Activated CD4-positive, alpha-beta T cell treated with anti-CD3 and anti-CD28 coated beads, Interleukin-2, amount 50 U/mL, for 48 hours (primary cell): Measurements from ENCODE around the gene PTPRA.

Experiments
- DNase-seq, 2 experiments: peaks; one replicate each; pipeline ENCODE4 v3.0.0-alpha.2; 2020

The PTPRA gene

DNA sequence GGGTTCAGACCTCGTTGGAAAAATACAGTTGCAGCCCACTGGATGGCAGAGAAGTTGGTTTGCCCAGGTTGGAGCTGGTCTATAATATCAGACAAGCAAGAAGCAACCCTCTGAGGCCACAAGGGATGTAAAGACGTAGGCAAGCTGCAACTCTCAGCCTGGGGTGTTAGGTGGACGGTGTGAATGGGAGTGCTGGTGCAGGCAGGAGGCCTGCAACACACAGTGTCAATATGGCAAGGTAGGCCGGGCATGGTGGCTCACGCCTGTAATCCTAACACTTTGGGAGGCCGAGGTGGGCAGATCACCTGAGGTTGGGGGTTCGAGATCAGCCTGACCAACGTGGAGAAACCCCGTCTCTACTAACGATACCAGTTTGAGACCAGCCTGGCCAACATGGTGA lies 22.2 kb upstream of the PTPRA start:
- DNase-seq = no peak

DNA sequence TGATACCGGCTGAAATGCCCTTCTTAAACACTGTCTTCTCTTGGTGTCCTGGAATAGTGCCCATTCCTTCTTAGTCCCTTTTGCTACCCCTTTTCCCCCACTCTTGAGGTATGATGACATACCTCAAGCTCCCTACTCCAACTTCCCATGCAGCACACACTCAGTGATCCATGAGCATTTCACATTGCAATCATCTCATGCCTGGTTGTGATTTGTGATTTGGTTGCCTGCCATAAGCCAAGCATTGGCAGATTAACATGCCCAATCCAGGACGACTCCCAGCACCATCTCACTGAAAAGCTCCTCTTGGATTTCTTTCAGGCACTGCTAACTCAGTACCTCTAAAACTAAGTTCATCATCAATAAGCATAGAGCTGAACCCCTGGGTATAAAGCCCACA lies 14.7 kb upstream of the PTPRA start:
- DNase-seq = no peak

DNA sequence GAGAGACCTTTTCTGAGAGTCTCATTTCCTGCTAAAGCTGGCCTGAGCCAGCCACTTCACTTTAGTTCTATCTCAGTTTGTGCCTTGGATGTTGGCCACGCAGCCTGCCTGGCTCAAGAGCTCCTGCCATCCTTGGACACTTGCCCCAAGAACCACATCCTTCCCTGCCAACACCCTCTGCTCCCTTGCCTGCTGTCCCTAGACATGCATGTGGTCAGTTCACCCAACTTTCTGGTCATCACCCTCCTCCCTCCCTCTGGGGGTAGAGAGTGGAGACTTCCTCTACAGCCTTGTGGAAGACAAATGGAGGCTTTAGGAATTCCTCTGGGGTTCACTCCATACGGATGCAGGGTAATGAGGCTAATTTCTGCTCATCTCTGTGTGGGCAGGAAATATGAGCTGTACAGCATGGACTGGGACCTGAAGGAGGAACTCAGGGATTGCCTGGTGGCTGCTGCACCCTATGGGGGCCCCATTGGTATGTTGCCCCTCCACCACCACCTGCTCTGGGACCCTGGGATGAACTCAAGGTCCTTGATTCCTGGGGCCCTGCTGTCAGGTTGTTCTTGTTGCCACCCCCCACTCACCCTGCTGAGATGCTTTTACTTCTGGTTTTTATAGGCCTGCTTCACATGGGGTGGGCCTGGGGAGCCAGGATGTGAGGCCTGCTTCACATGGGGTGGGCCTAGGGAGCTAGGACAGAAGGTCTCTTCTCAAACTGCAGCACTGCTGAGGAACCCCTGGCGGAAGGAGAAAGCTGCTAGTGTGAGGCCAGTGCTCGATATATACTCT lies 13.8 kb upstream of the PTPRA start:
- no peak for DNase-seq

DNA sequence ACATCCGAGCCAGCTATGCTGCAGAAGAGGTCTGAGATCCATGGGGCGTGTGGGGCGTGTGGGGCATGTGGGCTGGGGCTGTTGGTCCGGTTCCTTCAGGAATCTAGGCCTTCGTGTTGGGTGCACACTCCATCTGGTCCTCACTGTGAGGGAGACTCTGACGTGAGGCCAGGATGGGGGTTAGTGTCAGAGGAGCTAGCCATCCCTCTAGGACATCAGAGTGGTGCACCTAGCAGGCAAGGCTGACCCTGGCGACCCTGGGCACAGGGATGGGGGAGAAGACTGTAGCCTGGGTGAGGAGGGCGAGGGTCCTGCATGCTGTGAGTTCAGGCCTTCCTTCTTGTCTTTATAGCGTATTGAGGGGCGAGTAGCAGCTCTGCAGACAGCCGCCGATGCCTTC lies 8.7 kb upstream of the PTPRA start:
- no peak for DNase-seq

DNA sequence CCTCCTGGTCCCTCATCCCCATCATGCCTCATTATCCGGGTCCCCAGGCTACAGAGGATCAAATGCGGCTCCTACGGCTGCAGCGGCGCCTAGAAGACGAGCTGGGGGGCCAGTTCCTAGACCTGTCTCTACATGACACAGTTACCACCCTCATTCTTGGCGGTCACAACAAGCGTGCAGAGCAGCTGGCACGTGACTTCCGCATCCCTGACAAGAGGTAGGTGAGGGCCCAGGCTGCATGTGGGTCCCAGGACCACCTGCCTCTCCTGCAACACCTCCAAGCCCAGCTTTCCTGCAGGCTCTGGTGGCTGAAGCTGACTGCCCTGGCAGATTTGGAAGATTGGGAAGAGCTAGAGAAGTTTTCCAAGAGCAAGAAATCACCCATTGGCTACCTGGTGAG lies 8.2 kb upstream of the PTPRA start:
- no peak for DNase-seq

DNA sequence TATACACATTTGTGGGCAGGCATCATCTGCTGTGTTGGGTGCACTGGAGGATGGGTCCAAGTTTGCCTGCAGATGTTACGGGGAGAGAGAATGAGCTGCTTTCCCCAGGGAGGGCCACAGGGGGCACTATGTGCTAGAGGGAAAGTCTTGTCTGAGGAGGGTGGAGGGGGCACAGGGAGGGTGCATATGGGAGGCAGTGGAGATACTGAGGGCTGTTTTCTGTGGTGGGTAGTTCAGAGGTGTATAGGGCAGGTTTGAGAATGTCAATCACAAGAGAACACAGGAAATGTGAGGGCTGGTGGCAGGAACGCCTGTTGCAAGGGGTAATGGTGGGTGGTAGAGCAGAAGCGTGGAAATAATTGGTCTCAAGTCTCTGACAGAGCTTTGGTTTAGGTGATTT lies 7.7 kb upstream of the PTPRA start:
- peak; percentile 44 to 56 for DNase-seq

DNA sequence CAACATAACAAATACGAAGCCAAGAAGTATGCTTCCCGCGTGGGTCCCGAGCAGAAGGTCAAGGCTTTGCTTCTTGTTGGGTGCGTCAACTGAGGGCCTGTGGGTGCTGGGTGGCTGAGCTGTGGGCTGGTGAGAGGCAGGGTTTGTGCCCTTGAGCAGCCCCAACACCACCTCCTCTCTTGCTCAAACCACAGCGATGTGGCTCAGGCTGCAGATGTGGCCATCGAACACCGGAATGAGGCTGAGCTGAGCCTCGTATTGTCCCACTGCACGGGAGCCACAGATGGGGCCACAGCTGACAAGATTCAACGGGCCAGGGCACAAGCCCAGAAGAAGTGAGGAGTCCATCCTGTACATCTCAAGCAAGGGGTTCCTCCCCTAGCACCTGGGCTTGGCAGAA lies 7.0 kb upstream of the PTPRA start:
- DNase-seq = no peak

DNA sequence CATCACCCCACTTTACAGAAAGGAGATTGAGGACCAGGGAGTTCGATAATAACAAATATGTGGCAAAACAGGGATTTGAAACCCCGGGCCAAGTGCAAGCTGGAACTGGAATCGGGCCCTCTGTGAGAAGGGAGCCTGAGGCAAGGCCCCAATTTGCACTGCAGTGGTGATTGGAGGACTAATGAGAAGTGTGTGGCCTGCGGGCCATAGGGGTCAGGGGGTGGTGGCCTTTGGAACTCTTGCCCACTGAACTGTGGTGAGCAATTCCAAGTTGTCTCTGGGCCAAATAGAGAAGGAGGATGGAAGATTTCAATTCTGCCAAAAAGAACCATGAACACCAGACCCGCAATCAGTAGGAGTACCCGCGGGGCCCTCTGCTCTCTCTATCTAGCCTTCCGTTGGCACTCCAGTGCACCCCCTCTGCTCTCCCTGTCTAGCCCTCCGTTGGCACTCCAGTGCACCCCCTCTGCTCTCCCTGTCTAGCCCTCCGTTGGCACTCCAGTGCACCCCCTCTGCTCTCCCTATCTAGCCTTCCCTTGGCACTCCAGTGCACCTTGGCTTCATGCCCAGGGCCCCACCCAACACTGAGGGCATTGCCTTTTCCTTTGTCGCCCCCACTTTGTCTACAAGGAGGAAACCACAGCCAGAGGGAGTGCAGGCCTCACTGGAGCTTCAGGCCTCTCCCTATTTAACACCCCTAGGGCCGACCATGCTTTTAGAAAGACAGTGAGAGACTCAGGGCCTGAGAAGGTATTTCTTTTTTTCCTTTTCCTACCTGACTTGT lies 6.0 kb upstream of the PTPRA start:
- no peak for DNase-seq

DNA sequence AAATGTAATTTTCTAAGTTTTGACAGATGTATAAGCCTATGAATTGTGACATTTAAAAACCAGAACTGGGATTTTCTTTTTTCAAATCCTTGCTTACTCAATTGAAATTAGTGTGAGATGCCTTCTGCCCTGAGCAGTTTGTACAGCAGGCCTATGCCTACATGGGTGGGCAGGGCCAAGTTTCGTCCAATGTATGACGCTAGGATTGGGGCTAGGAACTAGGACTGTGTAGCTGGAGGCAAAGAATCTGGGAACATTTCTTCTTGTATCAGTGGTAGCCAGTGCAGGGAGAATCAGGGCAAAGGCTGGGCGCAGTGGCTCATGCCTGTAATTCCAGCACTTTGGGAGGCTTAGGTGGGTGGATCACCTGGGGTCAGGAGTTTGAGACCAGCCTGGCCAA lies 3.9 kb upstream of the PTPRA start:
- no peak for DNase-seq

DNA sequence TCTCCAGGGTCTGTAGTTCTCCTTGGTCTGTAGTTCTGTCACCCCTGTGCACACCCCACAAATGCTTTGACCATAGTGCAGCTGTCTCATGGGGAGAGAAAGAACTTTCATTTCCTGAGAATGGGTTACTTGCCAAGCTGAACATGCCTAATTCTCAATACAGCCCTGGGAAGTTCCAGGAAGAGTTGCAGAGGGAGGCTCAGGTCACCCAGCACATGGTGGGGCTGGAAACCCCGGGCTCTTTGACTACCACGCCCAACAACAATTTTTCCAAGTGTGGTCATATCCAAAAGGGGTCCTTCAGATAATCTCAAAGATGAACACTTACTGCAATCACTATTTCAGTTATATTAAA lies 2.2 kb upstream of the PTPRA start:
- peak in 1 of 2 experiments; percentile 21 for DNase-seq

DNA sequence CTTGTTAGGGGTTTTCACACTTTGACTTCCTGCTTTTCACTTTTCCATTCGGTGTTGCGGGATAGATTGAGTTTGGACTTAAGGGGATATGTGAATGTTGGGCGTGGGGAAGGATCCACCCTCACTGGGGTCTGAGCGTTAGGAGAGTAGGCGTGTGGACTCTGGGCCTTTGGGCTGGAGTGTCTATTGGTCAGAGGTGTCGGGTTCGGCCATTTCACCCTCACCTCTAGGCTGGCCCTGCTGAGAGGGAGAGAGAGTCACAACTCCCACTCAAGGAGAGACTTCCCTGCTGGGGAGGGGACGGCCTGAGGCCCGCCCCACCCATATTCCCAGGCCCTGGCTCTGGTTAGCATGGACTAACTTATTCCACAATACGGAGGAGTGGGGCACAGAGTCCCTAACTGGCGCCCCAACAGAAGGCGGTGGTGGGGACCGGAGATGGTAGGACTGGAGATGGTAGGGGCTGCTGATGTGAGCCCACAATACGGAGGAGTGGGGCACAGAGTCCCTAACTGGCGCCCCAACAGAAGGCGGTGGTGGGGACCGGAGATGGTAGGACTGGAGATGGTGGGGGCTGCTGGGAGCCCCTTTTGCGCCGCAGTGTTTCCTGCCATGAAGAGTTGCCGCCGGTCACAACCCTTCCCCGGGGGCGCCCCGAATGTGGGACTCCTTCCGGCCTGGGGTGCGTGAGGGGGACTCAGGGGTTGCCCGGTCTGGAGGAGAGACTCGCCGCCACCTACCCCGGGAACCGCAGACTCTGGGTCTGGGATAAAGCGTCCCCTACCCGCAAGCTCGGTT lies 1.4 kb upstream of the PTPRA start:
- peak in 1 of 2 experiments; percentile 13 for DNase-seq

DNA sequence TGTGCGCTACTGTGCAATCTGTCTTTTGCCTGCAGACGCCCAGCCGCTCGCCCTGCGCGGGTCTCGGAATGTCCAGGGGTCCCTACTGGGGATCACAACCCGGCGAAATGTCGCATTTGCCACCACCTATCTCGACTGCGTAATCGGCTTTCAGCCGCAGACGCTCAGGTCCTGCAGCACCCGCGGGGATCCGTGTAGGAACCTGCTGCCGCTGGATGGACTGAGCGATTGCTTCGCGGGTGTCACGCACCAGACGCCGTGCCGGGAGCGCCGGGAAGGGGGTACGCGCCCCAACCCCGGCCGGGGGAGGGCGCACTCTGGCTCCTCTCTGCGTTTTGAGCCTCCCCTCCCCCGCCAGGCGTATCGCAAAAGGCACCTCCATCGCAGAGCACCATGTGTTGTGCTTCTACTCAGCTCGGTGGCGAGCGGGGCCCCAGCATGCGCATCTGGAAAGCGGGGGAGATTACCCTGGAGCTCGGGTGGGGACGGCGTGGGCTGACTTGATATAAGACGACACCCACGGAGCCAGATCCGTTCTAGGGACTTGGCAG lies 747 bp upstream of the PTPRA start:
- DNase-seq = peak; percentile 81 to 85

DNA sequence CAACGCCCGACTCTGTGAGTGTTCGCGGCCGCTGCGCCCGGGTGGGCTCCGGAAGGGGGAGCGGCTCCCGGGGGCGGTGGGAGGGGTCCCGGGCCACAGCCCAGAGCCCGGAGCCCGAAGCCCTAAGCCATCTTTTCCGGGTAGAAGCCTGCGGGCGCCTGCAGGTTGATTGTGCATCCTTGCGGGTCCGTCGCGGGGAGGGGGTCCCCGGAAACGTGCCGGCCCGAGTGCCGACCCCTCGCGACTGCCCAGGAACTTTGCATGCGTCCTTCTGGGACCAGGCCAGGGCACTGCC lies 413 bp downstream of the PTPRA start:
- DNase-seq = peak; percentile 52 to 65

DNA sequence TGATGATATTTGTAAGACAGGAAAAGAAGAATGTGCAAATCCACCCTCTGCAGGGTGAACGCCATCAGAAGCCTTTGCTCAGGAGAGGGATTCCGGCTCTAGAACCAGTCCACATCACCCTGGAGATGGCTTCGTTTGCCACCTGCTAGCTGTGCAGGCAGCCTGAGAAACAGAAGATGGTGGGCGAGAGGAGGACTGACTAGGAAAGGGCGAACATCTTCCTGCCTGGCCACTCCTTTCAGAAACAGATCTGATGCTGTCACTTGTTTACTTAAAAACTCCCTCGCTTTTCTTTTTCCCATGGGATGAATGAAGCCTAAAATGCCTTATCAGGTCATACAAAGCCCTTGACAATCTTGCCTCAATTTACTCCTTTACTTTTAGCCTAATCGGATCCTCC lies 1.2 kb downstream of the PTPRA start:
- peak; percentile 26 to 39 for DNase-seq

DNA sequence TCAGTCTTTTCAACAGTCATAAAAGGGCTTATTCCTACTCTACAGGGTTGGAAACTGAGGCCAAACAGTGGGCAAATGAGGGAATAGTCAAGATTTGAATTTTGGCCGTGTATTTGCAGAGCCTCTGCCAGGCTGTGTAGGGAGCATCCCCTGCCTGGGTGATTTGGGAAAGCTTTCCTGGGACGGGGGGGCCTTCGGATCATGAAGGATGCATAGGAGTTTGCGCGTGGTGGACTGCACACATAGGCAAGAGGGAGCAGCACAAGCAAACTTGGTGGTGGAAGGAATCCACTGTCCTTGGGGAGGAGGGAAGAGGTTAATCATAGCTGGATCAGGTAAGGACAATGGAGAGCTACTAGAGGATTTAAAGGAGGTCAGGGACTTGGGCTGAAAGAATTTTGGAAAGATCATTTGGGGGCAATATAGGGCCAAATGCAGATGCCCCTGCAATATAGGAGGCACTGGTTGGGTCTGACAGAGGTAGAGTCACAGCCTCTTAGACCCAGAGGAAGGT lies 2.5 kb downstream of the PTPRA start:
- no peak for DNase-seq

DNA sequence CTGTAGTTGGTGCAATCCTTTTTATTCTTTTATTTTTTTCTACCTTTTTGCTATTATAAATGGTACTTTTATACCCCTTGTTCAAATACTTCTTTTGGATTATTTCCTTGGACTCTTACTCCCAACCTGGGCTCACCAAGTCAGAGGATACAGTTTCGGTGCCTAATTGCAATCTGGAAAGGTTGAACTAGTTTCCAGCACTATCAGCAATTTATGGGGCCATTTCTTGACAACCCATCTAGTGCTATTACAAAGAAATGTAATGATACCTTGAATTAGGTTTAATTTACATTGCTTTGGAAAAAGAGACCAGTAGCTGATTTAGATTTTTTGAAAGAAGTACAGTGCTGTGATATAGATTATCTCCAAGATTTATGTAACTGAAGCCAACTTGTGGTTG lies 5.2 kb downstream of the PTPRA start:
- no peak for DNase-seq

DNA sequence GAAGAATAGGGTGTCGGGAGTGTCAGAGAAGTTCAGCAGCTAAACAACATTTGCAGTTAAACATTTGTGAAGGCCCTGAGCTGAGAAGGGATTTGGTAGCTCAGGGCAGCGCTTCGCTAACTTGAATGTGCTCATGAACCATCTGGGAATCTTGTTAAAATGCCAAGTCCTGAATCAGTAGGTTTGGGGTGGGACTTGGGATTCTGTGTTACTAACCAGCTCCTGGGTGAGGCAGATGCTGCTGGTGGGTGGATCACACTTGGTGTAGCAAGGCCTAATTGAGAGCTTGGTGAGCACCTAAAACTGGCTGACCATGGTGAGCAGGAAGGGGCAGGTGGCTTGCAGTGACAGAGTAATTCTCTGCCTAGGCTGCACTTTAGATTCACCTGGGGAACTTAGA lies 5.9 kb downstream of the PTPRA start:
- DNase-seq = no peak

DNA sequence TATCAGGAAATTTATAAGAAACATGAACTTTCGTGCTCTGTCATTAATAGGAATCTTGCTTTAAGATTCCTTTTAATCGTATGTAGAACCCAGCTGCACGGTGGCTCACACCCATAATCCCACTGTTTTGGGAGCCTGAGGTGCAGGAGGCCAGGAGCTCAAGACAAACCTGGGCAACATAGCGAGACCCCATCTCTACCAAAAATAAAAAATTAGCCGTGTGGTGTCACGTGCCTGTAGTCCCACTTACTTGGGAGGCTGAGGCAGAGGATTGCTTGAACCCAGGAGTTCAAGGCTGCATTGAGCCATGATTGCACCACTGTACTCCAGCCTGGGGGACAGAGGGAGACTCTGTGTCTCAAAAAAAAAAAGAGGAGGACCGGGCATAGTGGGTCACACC lies 7.4 kb downstream of the PTPRA start:
- DNase-seq = no peak

DNA sequence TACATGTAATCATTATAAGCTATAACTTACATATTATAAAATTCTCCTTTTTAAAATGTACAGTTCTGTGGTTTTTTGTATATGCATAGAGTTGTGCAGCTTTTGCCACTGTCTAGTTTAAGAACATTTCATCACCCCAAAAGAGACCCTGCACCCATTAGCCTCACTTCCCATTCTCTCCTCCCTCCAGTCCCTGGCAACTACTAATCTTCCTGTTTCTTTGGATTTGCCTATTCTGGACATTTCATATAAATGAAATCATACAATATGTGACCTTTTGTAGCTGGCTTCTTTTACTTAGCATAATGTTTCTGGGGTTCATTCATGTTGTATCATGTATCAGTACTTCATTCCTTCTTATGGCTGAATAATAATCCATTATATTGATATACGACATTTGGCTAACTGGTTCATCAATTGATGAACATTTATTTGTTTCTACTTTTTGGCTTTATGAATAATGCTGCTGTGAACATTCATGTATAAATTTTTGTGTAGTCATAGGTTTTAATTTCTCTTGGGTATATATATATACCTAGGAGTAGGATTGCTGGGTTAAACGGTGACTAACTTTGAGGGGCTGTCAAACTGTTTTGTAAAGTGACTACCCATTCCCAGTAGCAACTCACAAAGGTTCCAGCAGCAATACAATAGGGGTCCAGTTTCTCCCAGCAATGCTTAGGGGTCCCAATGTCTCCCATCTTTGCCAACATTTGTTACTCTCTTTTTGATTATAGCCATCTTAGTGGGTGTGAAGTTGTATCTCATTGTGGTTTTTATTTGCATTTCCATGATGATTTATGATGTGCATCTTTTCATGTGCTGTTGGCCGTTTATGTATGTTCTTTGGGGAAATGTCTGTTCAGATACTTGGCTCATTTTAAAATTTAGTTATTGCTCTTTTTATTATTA lies 10.7 kb downstream of the PTPRA start:
- no peak for DNase-seq

DNA sequence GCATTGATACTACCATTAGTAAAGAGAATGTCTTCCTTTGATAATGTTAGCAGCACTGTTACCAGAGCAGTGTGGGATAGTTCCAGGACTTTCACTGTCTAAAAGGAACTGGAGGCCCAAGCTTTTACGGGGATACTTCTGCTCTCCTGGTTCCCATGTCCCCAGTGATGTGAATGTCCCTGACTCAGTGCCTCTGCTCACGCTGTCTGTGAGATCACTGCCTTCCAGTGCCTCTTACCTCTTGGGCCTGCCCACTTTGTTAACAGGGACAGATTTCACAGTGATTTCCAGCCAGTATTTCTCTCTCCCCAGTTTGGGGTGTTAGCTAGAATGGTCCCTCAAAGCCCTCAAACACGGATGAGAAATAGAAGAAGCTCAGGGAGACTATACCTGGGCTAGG lies 14.4 kb downstream of the PTPRA start:
- no peak for DNase-seq

DNA sequence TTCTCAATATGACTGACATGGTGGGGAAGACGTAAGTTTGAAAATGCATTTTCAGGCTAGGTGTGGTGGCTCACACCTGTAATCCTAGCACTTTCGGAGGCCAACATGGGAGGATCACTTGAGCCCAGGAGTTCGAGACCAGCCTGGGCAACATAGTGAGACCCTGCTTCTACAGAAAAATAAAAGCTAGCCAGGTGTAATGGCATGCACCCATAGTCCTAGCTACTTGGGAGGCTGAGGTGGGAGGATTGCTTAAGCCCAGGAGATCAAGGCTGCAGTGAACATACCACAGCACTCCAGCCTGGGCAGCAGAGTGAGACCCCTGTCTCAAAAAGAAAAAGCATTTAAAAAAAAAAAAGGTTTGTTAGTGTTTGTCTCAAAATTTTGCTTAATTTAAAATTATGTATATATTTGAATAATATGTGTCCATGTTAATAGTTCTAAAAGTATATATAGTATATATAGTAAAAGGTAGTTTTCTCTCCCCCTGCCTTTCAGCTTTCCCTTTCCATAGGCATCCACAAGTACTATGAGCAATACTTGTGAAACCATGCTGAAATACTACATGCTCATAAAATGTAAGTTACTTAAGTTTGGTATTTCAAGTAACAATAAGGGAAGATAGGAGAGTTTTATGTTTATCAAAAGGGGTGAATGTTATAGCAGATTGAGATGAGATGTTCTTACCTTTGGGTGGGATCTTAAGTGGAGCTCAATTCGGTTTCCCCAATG lies 15.1 kb downstream of the PTPRA start:
- DNase-seq = no peak

DNA sequence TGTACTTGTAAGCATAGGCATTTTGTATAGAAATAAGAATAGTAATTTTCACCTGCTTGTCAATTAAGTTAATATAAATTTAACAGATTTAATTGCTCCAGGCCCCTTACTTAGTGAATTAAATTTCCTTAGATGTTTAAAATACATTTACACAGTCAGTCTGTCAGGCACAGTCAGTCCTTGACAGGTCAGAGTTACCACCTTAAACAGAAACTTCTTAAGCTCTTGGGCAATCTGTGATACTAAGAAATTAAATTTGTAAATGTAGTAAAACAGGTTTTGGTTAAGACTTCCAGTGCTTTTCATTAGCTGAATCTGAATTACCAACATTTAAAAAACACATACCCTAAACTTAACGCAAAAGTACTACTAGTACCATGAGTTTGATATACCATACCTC lies 15.9 kb downstream of the PTPRA start:
- no peak for DNase-seq
